LNCaP clone FGC (cell line): ENCODE data around the gene CCDC97.

Experiments used
- DNase-seq: peaks from one replicate; pipeline ENCODE4 v3.0.0-alpha.2; 2011; ENCODE audit warnings: low read depth
- H3K4me3 ChIP-seq: 2 replicates; pipeline ENCODE4 v1.5.1; 2011; ENCODE audit warnings: mild to moderate bottlenecking, low read depth, low read length, control low read depth
- CTCF ChIP-seq: IDR thresholded peaks from 2 replicates; pipeline ENCODE4 v1.5.1; 2012; ENCODE audit warnings: mild to moderate bottlenecking; ENCODE audit not compliant: control insufficient read depth, insufficient read depth; ENCODE audit errors: extremely low read depth

Gene CCDC97

DNA sequence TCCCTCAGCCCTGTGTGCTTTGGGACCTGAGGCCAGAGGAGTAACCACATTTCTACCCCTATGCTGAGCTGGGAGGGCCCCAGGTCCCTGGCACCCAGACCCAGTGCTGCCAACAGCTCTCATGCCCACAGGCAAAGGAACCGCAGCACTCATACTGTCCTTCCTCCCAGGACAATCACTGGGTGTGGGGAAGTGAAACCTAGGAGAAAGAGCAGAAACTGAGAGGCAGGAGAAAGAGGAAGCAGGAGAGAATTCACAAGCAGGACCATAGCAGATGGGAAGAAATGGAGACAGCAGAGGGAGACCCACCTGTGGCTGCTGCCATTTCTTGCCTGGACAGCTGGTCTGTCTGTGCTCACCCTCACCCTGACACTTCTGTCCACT is 18.9 kb downstream of the CCDC97 start:
- no peak for DNase-seq
- TF ChIP-seq CTCF: no peak
- H3K4me3 ChIP-seq: no peak overlapping the region

- no peak overlapping the region for H3K4me3 ChIP-seq
- no peak for DNase-seq
- no peak for TF ChIP-seq CTCF
Measured at GRCh38 chr19:41330481-41330880, 20.5 kb downstream of the CCDC97 start.

DNA sequence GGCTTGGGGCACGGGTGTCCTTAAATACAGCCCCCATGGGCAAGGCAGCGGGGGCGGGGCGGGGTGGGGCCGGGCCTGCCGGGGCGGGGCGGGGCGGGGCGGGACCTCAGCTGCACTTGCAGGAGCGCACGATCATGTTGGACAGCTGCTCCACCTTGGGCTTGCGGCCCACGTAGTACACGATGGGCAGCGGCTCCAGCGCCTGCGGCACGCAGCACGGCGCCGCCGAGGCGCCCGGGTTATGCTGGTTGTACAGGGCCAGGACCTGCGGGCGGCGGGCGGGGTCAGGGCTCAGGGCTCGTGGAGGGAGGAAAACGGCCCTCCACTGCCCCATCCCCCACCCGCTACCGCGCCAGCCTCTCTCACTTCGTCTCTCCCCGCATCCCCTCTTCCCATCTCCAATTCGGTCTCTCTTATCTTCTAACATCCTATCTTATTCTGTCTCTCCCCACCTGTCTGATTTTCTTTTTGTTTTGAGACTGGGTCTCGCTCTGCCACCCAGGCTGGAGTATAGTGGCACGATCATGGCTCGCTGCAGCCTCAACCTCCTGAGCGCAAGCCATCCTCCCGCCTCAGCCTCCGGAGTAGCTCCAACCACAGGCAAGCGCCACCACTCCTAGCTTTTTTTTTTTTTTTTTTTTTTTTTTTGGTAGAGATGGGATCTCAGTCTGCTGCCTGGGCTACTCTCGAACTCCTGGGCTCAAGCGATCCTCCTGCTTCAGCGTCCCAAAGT is 21.1 kb downstream of the CCDC97 start:
- peak; percentile 3 for DNase-seq
- TF ChIP-seq CTCF: no peak
- H3K4me3 ChIP-seq: no peak overlapping the region

GRCh38 chr19:41332000-41332399 is 22.0 kb downstream of the CCDC97 start:
- DNase-seq: no peak
- TF ChIP-seq CTCF: no peak

DNA sequence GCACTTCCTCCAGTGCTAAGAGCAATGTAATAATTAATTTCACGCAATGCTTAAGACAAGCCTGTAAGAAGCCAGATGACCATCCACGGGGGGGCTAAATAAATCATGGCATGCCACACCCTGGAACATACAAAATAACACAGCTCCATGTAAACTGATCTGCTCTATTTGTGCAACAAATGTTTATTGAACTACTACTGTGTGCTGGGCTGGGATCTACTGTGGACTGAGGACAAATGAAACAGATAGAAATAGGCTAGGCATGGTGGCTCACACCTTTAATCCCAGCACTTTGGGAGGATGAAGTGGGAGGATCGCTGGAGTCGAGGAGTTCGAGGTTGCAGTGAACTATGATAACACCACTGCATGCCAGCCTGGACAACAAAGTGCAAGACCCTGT is 22.5 kb downstream of the CCDC97 start:
- no peak for TF ChIP-seq CTCF
- H3K4me3 ChIP-seq: no peak overlapping the region
- no peak for DNase-seq

More at GRCh38 chr19:41332000-41332399, 22.0 kb downstream of the CCDC97 start:
- no peak overlapping the region for H3K4me3 ChIP-seq

DNA sequence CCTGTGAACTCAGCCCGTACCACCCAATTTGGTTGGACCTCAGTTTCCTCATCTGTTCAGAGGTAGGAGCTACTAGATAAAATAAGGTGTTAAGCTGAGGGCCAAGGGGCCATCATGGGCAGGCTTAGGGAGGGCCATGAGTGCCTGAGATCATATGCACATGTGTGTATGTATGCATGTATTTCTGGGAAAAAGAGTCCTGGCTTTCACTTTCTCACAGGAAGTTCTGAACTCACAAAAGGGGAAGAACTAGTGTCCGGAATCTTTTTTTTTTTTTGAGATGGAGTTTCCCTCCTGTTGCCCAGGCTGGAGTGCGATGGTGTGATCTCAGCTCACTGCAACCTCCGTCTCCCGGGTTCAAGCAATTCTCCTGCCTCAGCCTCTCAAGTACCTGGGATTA is 24.8 kb downstream of the CCDC97 start:
- DNase-seq: no peak
- TF ChIP-seq CTCF: no peak
- H3K4me3 ChIP-seq: no peak overlapping the region

GRCh38 chr19:41335467-41335866 is 25.5 kb downstream of the CCDC97 start:
- no peak for TF ChIP-seq CTCF
- no peak overlapping the region for H3K4me3 ChIP-seq
- no peak for DNase-seq
